HCT116 (cell line): ENCODE data around the gene RAB34. TPM values are rescaled to one million over a fixed set of nuclear protein-coding genes. Genes with fewer than 3 reads are reported as not detected.

Source experiments
- ATAC-seq: fragments of 200-7000 bp; cut with Tn5 transposase; 2 replicates; pipeline ENCODE4 v1.9.1; 2020; ENCODE audit warnings: mild to moderate bottlenecking, moderate library complexity
- BruUV-seq: library from RNA; stranded (reverse); fragments of 400-500 nt; replicated peaks from 2 replicates; lab custom pipeline; 2021; lab: Mats Ljungman, UMichigan
- CTCF ChIA-PET: fragments of 300-600 bp; sonication (Branson Sonifier 250); formaldehyde crosslinking; loops from one replicate; lab custom pipeline; 2021; ENCODE audit warnings: antibody characterized with exemption; lab: Charles Lee
- POLR2A ChIA-PET: fragments of 300-600, 350-600 bp; sonication (Branson Sonifier 250); formaldehyde crosslinking; loops from one replicate; lab custom pipeline; 2021; ENCODE audit warnings: antibody characterized with exemption; lab: Charles Lee
- RAD21 ChIA-PET, 2 experiments: fragments of 300-600 bp; sonication (Branson Sonifier 250); formaldehyde crosslinking; loops; one replicate each; lab custom pipeline; 2023; ENCODE audit warnings: low total read pairs in 2 of 2; ENCODE audit not compliant: uncharacterized antibody in 2 of 2, unreplicated experiment in 2 of 2, low non-redundant PET in 1 of 2; lab: Charles Lee
- DNase-seq: peaks from one replicate; pipeline ENCODE4 v3.0.0-alpha.2; 2010; ENCODE audit warnings: low read depth, low spot score
- H2AFZ ChIP-seq: fragments of 200-600 bp; shearing (Covaris generic), sonication (generic); 2 replicates; pipeline ENCODE4 v1.6.1; 2017; ENCODE audit warnings: low read depth, mixed run types, mixed read lengths, antibody characterized with exemption, low read length; ENCODE audit not compliant: poor library complexity, severe bottlenecking
- H3K27ac ChIP-seq: 2 replicates; pipeline ENCODE4 v1.5.1; 2012; ENCODE audit warnings: low read depth, low read length
- H3K27me3 ChIP-seq: fragments of 200-600 bp; sonication (generic); 2 replicates; pipeline ENCODE4 v1.6.1; 2016; ENCODE audit warnings: mixed run types, low read length, mixed read lengths; ENCODE audit not compliant: insufficient read depth
- H3K36me3 ChIP-seq, 2 experiments: fragments of 200-500 bp in 1 of 2; fragments of 200-600 bp in 1 of 2; sonication (Bioruptor generic) in 1 of 2; sonication (generic) in 1 of 2; 2 replicates each; pipeline versions ENCODE4 v1.5.1 to v1.6.1; 2014 to 2016; ENCODE audit warnings: low read length in 2 of 2, inconsistent platforms in 1 of 2, mixed read lengths in 1 of 2, mixed run types in 1 of 2; ENCODE audit not compliant: insufficient read depth in 2 of 2, control insufficient read depth in 1 of 2
- H3K4me1 ChIP-seq, 2 experiments: fragments of 200-600 bp in 1 of 2; sonication (generic) in 1 of 2; 2 replicates each; pipeline versions ENCODE4 v1.5.1 to v1.6.1; 2012 to 2017; ENCODE audit warnings: low read length in 2 of 2, inconsistent platforms in 1 of 2, mild to moderate bottlenecking in 1 of 2, mixed read lengths in 1 of 2, mixed run types in 1 of 2, moderate library complexity in 1 of 2; ENCODE audit not compliant: insufficient read depth in 2 of 2, control insufficient read depth in 1 of 2
- H3K4me2 ChIP-seq: fragments of 200-600 bp; sonication (generic); 2 replicates; pipeline ENCODE4 v1.6.1; 2017; ENCODE audit warnings: mixed run types, low read length, mixed read lengths
- H3K4me3 ChIP-seq, 2 experiments: fragments of 200-600 bp in 1 of 2; sonication (generic) in 1 of 2; replicated peaks in 1 of 2; 2 replicates each; pipeline ENCODE4 v1.5.1; 2011 to 2016; ENCODE audit warnings: low read length in 2 of 2, control low read depth in 1 of 2, low read depth in 1 of 2, mild to moderate bottlenecking in 1 of 2, mixed read lengths in 1 of 2, mixed run types in 1 of 2
- H3K79me2 ChIP-seq: fragments of 200-600 bp; sonication (generic); 2 replicates; pipeline ENCODE4 v1.6.1; 2017; ENCODE audit warnings: mild to moderate bottlenecking, mixed run types, low read length, moderate library complexity, mixed read lengths; ENCODE audit not compliant: insufficient read depth
- H3K9ac ChIP-seq: fragments of 200-600 bp; sonication (generic); 2 replicates; pipeline ENCODE4 v1.6.1; 2016; ENCODE audit warnings: low read length, mixed read lengths
- H3K9me2 ChIP-seq: fragments of 200-600 bp; sonication (generic), shearing (Covaris generic); 2 replicates; pipeline ENCODE4 v1.6.1; 2017; ENCODE audit warnings: mixed run types, mild to moderate bottlenecking, moderate library complexity; ENCODE audit not compliant: insufficient read depth
- H3K9me3 ChIP-seq, 2 experiments: fragments of 200-500 bp in 1 of 2; fragments of 200-600 bp in 1 of 2; sonication (Bioruptor generic) in 1 of 2; sonication (generic) in 1 of 2; 2 replicates each; pipeline ENCODE4 v1.6.1; 2014 to 2017; ENCODE audit warnings: low read length in 2 of 2, mixed read lengths in 2 of 2, inconsistent platforms in 1 of 2, low read depth in 1 of 2, mild to moderate bottlenecking in 1 of 2, mixed run types in 1 of 2, moderate library complexity in 1 of 2; ENCODE audit not compliant: control insufficient read depth in 1 of 2, insufficient read depth in 1 of 2
- H4K20me1 ChIP-seq: fragments of 200-600 bp; sonication (generic), shearing (Covaris generic); 2 replicates; pipeline ENCODE4 v1.6.1; 2017; ENCODE audit warnings: mixed run types, mild to moderate bottlenecking, moderate library complexity; ENCODE audit not compliant: insufficient read depth
- CEBPB ChIP-seq: IDR thresholded peaks from 2 replicates; pipeline ENCODE4 v1.6.1; 2012; ENCODE audit warnings: low read depth
- EGR1 ChIP-seq: IDR thresholded peaks from 2 replicates; pipeline ENCODE4 v1.6.1; 2012; ENCODE audit warnings: low read depth
- EZH2 ChIP-seq: fragments of 200-600 bp; sonication (generic); IDR thresholded peaks from 2 replicates; pipeline ENCODE4 v1.6.1; 2017; ENCODE audit warnings: antibody characterized with exemption, mixed run types
- FOSL1 ChIP-seq: IDR thresholded peaks from 2 replicates; pipeline ENCODE4 v1.6.1; 2012; ENCODE audit warnings: low read depth
- POLR2A ChIP-seq: IDR thresholded peaks from 2 replicates; pipeline ENCODE4 v1.7.0; 2011; ENCODE audit warnings: borderline replicate concordance; ENCODE audit not compliant: insufficient read depth, insufficient read length; ENCODE audit errors: extremely low read depth
- SP1 ChIP-seq: IDR thresholded peaks from 2 replicates; pipeline ENCODE4 v1.6.1; 2012; ENCODE audit warnings: low read depth
- TCF7L2 ChIP-seq: IDR thresholded peaks from 2 replicates; pipeline ENCODE4 v1.7.0; 2011; ENCODE audit warnings: borderline replicate concordance, inconsistent platforms; ENCODE audit not compliant: insufficient read depth, insufficient read length; ENCODE audit errors: extremely low read depth
- YY1 ChIP-seq: IDR thresholded peaks from 2 replicates; pipeline ENCODE4 v1.6.1; 2011; ENCODE audit warnings: low read length, low read depth, moderate library complexity, mild to moderate bottlenecking; ENCODE audit not compliant: insufficient replicate concordance; ENCODE audit errors: extremely low read depth
- ZFX ChIP-seq: fragments of 450-650 bp; IDR thresholded peaks from 2 replicates; pipeline ENCODE4 v1.6.1; 2017
- intact Hi-C: fragments of 100-400 bp; cut with micrococcal nuclease; formaldehyde crosslinking; loops from 2 replicates; pipeline ENCODE4 v1.10.0; 2022
- total RNA-seq: library from RNA; stranded (reverse); gene quantifications from one replicate; pipeline ENCODE4 v1.2.1, GENCODE V29; 2021; ENCODE audit not compliant: unreplicated experiment
- TF ChIP-seq, protein P1 (sequence below), 3 experiments: fragments of 200-600 bp in 1 of 3; sonication (generic) in 1 of 3; IDR thresholded peaks in 2 of 3; conservative IDR thresholded peaks in 1 of 3; 2 replicates each; pipeline ENCODE4 v1.5.1; 2012 to 2017; ENCODE audit warnings: low read depth in 2 of 3, low read length in 2 of 3, antibody characterized with exemption in 1 of 3, borderline replicate concordance in 1 of 3, control low read depth in 1 of 3, mild to moderate bottlenecking in 1 of 3, mixed read lengths in 1 of 3, mixed run types in 1 of 3, moderate library complexity in 1 of 3; ENCODE audit not compliant: insufficient read depth in 1 of 3
- TF ChIP-seq, protein P2 (sequence below): IDR thresholded peaks from 2 replicates; pipeline ENCODE4 v1.6.1; 2012

RAB34 gene
- total RNA-seq, 1 experiment from 2014 or later: 0.59 TPM

DNA sequence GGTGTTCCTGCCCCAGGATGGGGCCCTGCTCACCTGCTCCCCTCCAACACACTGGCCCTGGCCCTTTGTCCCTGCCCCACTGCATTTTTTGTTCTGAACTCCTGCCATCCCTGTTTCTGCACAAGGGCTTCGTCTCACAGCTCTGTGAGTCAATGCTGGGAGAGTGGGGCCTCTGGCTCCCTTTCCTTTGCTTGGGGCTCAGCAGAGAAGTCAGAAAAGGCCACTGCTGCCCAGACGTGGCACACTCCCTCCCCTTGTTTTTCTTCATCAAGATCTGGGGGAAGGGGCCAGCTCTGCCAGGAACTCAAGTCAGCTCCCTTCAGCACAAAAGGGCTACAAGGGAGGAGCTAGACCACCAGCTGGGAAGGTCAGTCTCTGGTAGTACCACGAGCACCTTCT, 14.9 kb downstream of the RAB34 start:
- CTCF ChIA-PET: no interaction called here
- no TSS peak for BruUV-seq
- Histone ChIP-seq H3K9ac (no peak overlapping the region), H3K9me2 (no peaks in the 10 kb centered on the region), H3K4me2 (no peak overlapping the region), H3K27ac (no peak overlapping the region), H3K36me3 (peaks cover 34 to 38% of the 10 kb centered on the region in 2 experiments), H3K9me3 (no peaks in the 10 kb centered on the region), H3K4me1 (no peaks in the 10 kb centered on the region), H3K4me3 (no peak overlapping the region), H2AFZ (no peak overlapping the region), H3K27me3 (no peaks in the 10 kb centered on the region), H4K20me1 (no peaks in the 10 kb centered on the region), H3K79me2 (no peaks in the 10 kb centered on the region)
- POLR2A ChIA-PET: interaction anchor here (1.0 kb wide), 1 partner anchor 17 kb away, joined by 3 read pairs; the partner anchor contains the start of gene RPL23A
- RAD21 ChIA-PET: no interaction called here
- ATAC-seq (no peak), DNase-seq (no peak)
- intact Hi-C loops: no loop called here
- TF ChIP-seq ZFX (no peak), FOSL1 (no peak), YY1 (no peak), TCF7L2 (no peak), CEBPB (no peak), EGR1 (no peak), POLR2A (no peak), EZH2 (no peak), SP1 (no peak)
- TF ChIP-seq, protein P1, sequence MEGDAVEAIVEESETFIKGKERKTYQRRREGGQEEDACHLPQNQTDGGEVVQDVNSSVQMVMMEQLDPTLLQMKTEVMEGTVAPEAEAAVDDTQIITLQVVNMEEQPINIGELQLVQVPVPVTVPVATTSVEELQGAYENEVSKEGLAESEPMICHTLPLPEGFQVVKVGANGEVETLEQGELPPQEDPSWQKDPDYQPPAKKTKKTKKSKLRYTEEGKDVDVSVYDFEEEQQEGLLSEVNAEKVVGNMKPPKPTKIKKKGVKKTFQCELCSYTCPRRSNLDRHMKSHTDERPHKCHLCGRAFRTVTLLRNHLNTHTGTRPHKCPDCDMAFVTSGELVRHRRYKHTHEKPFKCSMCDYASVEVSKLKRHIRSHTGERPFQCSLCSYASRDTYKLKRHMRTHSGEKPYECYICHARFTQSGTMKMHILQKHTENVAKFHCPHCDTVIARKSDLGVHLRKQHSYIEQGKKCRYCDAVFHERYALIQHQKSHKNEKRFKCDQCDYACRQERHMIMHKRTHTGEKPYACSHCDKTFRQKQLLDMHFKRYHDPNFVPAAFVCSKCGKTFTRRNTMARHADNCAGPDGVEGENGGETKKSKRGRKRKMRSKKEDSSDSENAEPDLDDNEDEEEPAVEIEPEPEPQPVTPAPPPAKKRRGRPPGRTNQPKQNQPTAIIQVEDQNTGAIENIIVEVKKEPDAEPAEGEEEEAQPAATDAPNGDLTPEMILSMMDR (IDR thresholded peaks at IDR 0.05 in 2 of 3, conservative IDR thresholded peaks at IDR 0.05 in 1 of 3; ENCODE audit: borderline replicate concordance in 1 of 3, insufficient read depth in 1 of 3, low read depth in 2 of 3, low read length in 2 of 3): no peak
- TF ChIP-seq, protein P2, sequence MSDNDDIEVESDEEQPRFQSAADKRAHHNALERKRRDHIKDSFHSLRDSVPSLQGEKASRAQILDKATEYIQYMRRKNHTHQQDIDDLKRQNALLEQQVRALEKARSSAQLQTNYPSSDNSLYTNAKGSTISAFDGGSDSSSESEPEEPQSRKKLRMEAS: no peak
